ENCODE measurements around the gene SGCA. TPM values are rescaled to one million over a fixed set of nuclear protein-coding genes. Genes with fewer than 3 reads are reported as not detected.
A peak's percentile ranks its signal among the peaks of the same experiment; 100 is the strongest.

The SGCA gene
- total RNA-seq, 1 donor from 2014 or later, result 78.5 TPM

DNA sequence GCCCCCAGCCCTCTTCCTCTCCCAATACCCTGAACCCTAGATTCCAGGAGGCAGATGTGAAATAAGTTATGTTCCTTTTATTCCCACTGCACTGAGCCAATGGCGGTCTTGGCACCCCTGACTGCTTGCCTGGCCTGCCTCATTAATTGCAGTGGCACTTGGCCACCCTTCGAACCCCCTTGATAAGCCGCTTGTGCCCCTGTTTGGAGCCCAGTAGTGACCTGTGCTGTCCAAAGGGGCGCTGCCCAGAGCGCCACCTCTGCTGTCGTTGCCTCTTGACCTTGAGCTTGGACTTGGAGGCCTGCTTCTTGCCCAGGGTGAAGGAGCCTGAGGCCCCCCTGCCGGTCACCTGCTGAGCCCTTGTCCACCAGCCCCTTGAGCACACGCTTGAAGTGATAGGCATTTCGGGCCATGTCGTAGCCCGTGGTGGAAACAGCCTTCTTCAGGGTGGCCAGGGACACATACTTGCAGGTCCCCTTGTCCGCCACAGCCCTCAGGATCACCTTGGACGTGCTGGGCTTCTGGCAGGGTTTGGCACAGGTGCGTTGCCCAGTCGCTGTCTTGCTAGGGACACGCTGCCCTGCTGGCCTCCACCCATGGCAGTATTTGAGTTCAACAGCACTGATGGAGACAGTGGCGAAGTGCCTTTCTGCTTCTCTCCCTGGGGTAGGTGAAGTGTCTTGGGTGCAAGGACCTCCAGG, 5.7 kb downstream of the SGCA start:
- H3K27me3 ChIP-seq, result no peaks in the 10 kb centered on the region
- H3K4me1 ChIP-seq, result peaks cover 22 to 49% of the 10 kb centered on the region in 2 donors
- peak overlapping the region; percentile 97 to 99 for H3K27ac ChIP-seq
- H3K36me3 ChIP-seq, result peaks cover 13 to 19% of the 10 kb centered on the region in 2 donors
- H3K9me3 ChIP-seq, result no peaks in the 10 kb centered on the region
- no peak for TF ChIP-seq CTCF (IDR thresholded peaks at IDR 0.05)
- intact Hi-C loops (cut with DNase I), result no loop called here
- no peak overlapping the region for H3K4me3 ChIP-seq
- DNase-seq (ENCODE audit: low spot score in 2 of 2), result no peak

- Histone ChIP-seq H3K4me1 (peaks cover 25 to 53% of the 10 kb centered on the region in 2 donors), H3K9me3 (no peaks in the 10 kb centered on the region), H3K4me3 (no peak overlapping the region), H3K27me3 (no peaks in the 10 kb centered on the region), H3K36me3 (peaks cover 13 to 19% of the 10 kb centered on the region in 2 donors), H3K27ac (peak overlapping the region; percentile 97 to 99)
- TF ChIP-seq CTCF (IDR thresholded peaks at IDR 0.05), result no peak
- DNase-seq (ENCODE audit: low spot score in 2 of 2), result no peak
- intact Hi-C loops (cut with DNase I), result no loop called here
Measured at GRCh38 chr17:50172130-50172529, 6.3 kb downstream of the SGCA start.

GRCh38 chr17:50172936-50173334, 7.1 kb downstream of the SGCA start:
- H3K27ac ChIP-seq, result peak overlapping the region; percentile 97 to 99
- H3K36me3 ChIP-seq, result peaks cover 13 to 19% of the 10 kb centered on the region in 2 donors
- TF ChIP-seq CTCF (IDR thresholded peaks at IDR 0.05), result no peak
- H3K9me3 ChIP-seq, result no peaks in the 10 kb centered on the region
- intact Hi-C loops (cut with DNase I), result no loop called here
- DNase-seq (ENCODE audit: low spot score in 2 of 2), result no peak
- no peak overlapping the region for H3K4me3 ChIP-seq
- no peaks in the 10 kb centered on the region for H3K27me3 ChIP-seq
- H3K4me1 ChIP-seq, result peaks cover 24 to 55% of the 10 kb centered on the region in 2 donors

GRCh38 chr17:50173335-50173941, 7.6 kb downstream of the SGCA start:
- no peak for TF ChIP-seq CTCF (IDR thresholded peaks at IDR 0.05)
- peak in 1 of 2 donors; percentile 88 for DNase-seq (ENCODE audit: low spot score in 2 of 2)
- Histone ChIP-seq H3K36me3 (peaks cover 13 to 19% of the 10 kb centered on the region in 2 donors), H3K4me3 (no peak overlapping the region), H3K4me1 (peaks cover 24 to 56% of the 10 kb centered on the region in 2 donors), H3K27me3 (no peaks in the 10 kb centered on the region), H3K9me3 (no peaks in the 10 kb centered on the region), H3K27ac (peak overlapping the region; percentile 97 to 99)
- intact Hi-C loops (cut with DNase I), result no loop called here

DNA sequence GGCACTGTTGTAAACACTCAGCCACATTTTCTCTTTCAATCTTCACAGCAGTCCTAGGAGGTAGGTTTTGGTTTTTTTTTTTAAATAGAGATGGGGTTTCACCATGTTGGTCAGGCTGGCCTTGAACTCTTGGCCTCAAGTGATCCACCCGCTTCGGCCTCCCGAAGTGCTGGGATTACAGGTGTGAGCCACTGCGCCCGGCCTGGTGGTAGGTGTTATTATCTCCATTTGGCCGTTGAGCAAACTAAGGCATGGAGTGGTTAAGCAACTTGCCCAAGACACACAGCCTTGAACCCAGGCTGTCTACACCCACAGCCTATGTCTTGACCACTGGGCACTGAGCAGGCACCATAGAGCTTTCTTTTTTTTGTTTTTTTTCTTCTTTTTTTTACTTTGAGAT, 8.6 kb downstream of the SGCA start:
- peaks cover 26 to 54% of the 10 kb centered on the region in 2 donors for H3K4me1 ChIP-seq
- H3K27ac ChIP-seq, result peak overlapping the region; percentile 97 to 99
- DNase-seq (ENCODE audit: low spot score in 2 of 2), result no peak
- no peaks in the 10 kb centered on the region for H3K27me3 ChIP-seq
- H3K4me3 ChIP-seq, result no peak overlapping the region
- H3K36me3 ChIP-seq, result peaks cover 10 to 19% of the 10 kb centered on the region in 2 donors
- TF ChIP-seq CTCF (IDR thresholded peaks at IDR 0.05), result no peak
- intact Hi-C loops (cut with DNase I), result no loop called here
- H3K9me3 ChIP-seq, result no peaks in the 10 kb centered on the region
